Measurements from ENCODE around the gene PLXDC1. TPM values are rescaled to one million over a fixed set of nuclear protein-coding genes. Genes with fewer than 3 reads are reported as not detected.

PLXDC1 gene
- total and polyA plus RNA-seq, 2 of the 13 experiments (the other 11 are each of a cell fraction or from before 2014, with no cell fraction given), result not detected

DNA sequence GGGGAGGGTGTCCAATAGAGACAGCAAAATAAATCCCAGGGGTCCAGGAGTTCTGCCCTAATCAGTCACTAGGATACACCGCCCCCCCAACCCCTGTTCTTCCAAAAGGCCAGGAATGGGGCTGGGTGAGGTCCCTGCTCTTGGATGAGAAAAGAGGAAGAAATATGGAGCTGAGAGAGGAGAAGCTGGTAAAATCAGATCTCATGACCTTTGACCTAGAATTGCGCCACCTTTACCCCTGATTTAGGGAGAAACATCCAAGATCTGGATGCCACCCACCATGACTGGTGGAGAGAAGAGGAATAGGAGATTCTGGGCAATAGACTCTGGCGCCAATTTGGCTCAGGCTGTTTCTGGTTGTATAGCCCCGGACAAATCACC, 46.7 kb upstream of the PLXDC1 start:
- peaks cover 11 to 15% of the 10 kb centered on the region in 2 experiments for H3K36me3 ChIP-seq (replicated peaks in 1 of 2; ENCODE audit: control insufficient read depth in 1 of 2, insufficient read depth in 2 of 2, low read length in 2 of 2)
- POLR2A ChIA-PET, result interaction anchor here (1.0 kb wide), 1 partner anchor 344 kb away, joined by 3 read pairs; the partner anchor contains the start of gene RPL23
- H3K27ac ChIP-seq (ENCODE audit: extremely low read length, insufficient read depth, low read length), result no peak overlapping the region
- H4K20me1 ChIP-seq (ENCODE audit: insufficient read depth, low read length), result peaks cover 15% of the 10 kb centered on the region
- in situ Hi-C loops (cut with HindIII; ENCODE audit: extremely low pct_ligation_motif_present, low pct_unique_long_range_greater_than_20kb), result no loop called here
- WGBS (ENCODE audit: low lambda C conversion rate), result 71% methylated on average over 4 of the region's 4 CpGs
- no peaks in the 10 kb centered on the region; a peak in 1 of 5 replicates for H3K27me3 ChIP-seq (ENCODE audit: control insufficient read depth in 1 of 2, insufficient read depth in 2 of 2, low read length in 2 of 2)
- intact Hi-C loops (cut with micrococcal nuclease; ENCODE audit: unreplicated experiment), result no loop called here
- no peak overlapping the region for H2AFZ ChIP-seq (ENCODE audit: low read length)
- ATAC-seq, result no peak
- CTCF ChIA-PET (ENCODE audit: low intra/inter-chr PET ratio, low total read pairs), result no interaction called here
- FAIRE-seq, result no peak
- H3K9ac ChIP-seq (ENCODE audit: insufficient read depth, low read depth, low read length), result peak overlapping the region; percentile 46; the same call in 1 of the 2 replicates
- no TSS peak for BruUV-seq (replicated peaks)
- H3K4me2 ChIP-seq (ENCODE audit: low read depth, low read length), result peak overlapping the region; percentile 89
- H3K4me1 ChIP-seq (ENCODE audit: insufficient read depth, low read length), result peaks cover 64% of the 10 kb centered on the region
- no peaks in the 10 kb centered on the region for H3K9me3 ChIP-seq (ENCODE audit: low read length)
- peaks cover 23% of the 10 kb centered on the region for H3K79me2 ChIP-seq (ENCODE audit: insufficient read depth, low read length)
- DNase-seq (ENCODE audit: low spot score), result no peak
- TF ChIP-seq TOE1 (CRISPR knock-in tag; IDR thresholded peaks at IDR 0.05) (no peak), ZNF670 (CRISPR knock-in tag; IDR thresholded peaks at IDR 0.05; ENCODE audit: borderline replicate concordance) (no peak), GFI1 (CRISPR knock-in tag; IDR thresholded peaks at IDR 0.05; ENCODE audit: borderline replicate concordance) (peak; percentile 35; the same call in 1 of the 2 replicates), RXRA (CRISPR knock-in tag; IDR thresholded peaks at IDR 0.05) (no peak), NR2F6 (IDR thresholded peaks at IDR 0.05) (peak; percentile 39; the same call in 1 of the 2 replicates), NR2F6 (CRISPR knock-in tag; IDR thresholded peaks at IDR 0.05) (peak; percentile 51), ZNF207 (IDR thresholded peaks at IDR 0.05; ENCODE audit: borderline replicate concordance) (no peak), ZNF782 (CRISPR knock-in tag; IDR thresholded peaks at IDR 0.05; ENCODE audit: borderline replicate concordance) (no peak), GTF3A (CRISPR knock-in tag; conservative IDR thresholded peaks at IDR 0.05) (no peak), ZNF605 (CRISPR knock-in tag; IDR thresholded peaks at IDR 0.05) (0 out of 2 replicates have a peak, but pooled peaks have one; percentile 14), TEAD3 (CRISPR knock-in tag; optimal IDR thresholded peaks at IDR 0.05; ENCODE audit: borderline replicate concordance) (peak; percentile 27), CEBPB (IDR thresholded peaks at IDR 0.05; ENCODE audit: borderline replicate concordance, low read depth, low read length) (peak; percentile 48), SETDB1 (CRISPR knock-in tag; IDR thresholded peaks at IDR 0.05; ENCODE audit: borderline replicate concordance) (0 out of 2 replicates have a peak, but pooled peaks have one; percentile 8), PHF20 (CRISPR knock-in tag; IDR thresholded peaks at IDR 0.05) (no peak), MIER3 (CRISPR knock-in tag; IDR thresholded peaks at IDR 0.05; ENCODE audit: borderline replicate concordance) (no peak), RXRB (CRISPR knock-in tag; IDR thresholded peaks at IDR 0.05; ENCODE audit: borderline replicate concordance) (peak; percentile 45; the same call in 1 of the 2 replicates), PPARG (CRISPR knock-in tag; conservative IDR thresholded peaks at IDR 0.05) (peak; percentile 56), CEBPG (CRISPR knock-in tag; IDR thresholded peaks at IDR 0.05) (peak; percentile 36; the same call in 1 of the 2 replicates), HNF4G (IDR thresholded peaks at IDR 0.05; ENCODE audit: borderline replicate concordance, low read depth, low read length) (no peak), HNF4G (CRISPR knock-in tag; IDR thresholded peaks at IDR 0.05; ENCODE audit: borderline replicate concordance, low read depth) (no peak), ZNF879 (CRISPR knock-in tag; IDR thresholded peaks at IDR 0.05) (peak; percentile 69; the same call in 1 of the 2 replicates), SPEN (CRISPR knock-in tag; IDR thresholded peaks at IDR 0.05; ENCODE audit: low read depth) (no peak; the same call in 1 of the 2 replicates), ZSCAN21 (CRISPR knock-in tag; IDR thresholded peaks at IDR 0.05; ENCODE audit: borderline replicate concordance) (no peak), BHLHE40 (IDR thresholded peaks at IDR 0.05; ENCODE audit: low read length) (no peak), ZNF234 (CRISPR knock-in tag; conservative IDR thresholded peaks at IDR 0.05) (no peak)
- TF ChIP-seq, protein P1, sequence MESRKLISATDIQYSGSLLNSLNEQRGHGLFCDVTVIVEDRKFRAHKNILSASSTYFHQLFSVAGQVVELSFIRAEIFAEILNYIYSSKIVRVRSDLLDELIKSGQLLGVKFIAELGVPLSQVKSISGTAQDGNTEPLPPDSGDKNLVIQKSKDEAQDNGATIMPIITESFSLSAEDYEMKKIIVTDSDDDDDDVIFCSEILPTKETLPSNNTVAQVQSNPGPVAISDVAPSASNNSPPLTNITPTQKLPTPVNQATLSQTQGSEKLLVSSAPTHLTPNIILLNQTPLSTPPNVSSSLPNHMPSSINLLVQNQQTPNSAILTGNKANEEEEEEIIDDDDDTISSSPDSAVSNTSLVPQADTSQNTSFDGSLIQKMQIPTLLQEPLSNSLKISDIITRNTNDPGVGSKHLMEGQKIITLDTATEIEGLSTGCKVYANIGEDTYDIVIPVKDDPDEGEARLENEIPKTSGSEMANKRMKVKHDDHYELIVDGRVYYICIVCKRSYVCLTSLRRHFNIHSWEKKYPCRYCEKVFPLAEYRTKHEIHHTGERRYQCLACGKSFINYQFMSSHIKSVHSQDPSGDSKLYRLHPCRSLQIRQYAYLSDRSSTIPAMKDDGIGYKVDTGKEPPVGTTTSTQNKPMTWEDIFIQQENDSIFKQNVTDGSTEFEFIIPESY (CRISPR knock-in tag; IDR thresholded peaks at IDR 0.05), result no peak
- H3K4me3 ChIP-seq (replicated peaks in 1 of 3; ENCODE audit: insufficient read depth in 1 of 3, low read depth in 2 of 3, low read length in 3 of 3), result peak overlapping the region; percentile 56 to 80 (median 69)
